Kasumi-1 (cell line): ENCODE measurements around the gene ZNF444.

ENCODE experiments used
- DNase-seq, 2 experiments: peaks; one replicate each; lab custom pipeline; 2025; lab: John Stamatoyannopoulos, UW

Gene ZNF444

DNA sequence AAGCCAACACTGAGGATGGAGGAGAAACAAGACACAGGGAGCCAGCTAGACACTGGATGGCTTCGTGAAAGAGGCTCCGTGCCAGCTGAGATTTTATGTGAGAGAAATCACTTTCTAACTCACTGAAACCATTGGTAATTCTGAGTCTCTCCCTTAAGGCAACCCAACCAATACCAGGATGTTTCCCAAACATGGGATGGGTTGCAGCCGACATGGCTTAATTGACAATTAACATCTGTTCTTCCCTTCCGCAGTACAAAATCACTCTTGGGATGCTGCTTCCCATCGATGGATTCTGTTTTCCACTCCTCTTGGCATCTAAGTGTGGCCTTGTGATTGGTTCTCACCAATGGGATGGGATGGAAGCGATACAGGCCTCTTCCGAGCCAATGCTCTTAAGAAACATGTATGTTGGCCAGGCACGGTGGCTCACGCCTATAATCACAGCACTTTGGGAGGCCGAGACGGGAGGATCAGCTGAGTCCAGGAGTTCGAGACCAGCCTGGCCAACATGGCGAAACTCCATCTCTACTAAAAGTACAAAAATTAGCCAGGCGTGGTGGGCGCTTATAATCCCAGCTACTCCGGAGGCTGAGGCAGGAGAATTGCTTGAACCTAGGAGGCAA, 17.7 kb upstream of the ZNF444 start:
- no peak for DNase-seq

- no peak for DNase-seq
These were observed 16.5 kb upstream of the ZNF444 start for GRCh38 chr19:56124578-56124977.

GRCh38 chr19:56125806-56126590, 15.1 kb upstream of the ZNF444 start:
- no peak for DNase-seq

DNA sequence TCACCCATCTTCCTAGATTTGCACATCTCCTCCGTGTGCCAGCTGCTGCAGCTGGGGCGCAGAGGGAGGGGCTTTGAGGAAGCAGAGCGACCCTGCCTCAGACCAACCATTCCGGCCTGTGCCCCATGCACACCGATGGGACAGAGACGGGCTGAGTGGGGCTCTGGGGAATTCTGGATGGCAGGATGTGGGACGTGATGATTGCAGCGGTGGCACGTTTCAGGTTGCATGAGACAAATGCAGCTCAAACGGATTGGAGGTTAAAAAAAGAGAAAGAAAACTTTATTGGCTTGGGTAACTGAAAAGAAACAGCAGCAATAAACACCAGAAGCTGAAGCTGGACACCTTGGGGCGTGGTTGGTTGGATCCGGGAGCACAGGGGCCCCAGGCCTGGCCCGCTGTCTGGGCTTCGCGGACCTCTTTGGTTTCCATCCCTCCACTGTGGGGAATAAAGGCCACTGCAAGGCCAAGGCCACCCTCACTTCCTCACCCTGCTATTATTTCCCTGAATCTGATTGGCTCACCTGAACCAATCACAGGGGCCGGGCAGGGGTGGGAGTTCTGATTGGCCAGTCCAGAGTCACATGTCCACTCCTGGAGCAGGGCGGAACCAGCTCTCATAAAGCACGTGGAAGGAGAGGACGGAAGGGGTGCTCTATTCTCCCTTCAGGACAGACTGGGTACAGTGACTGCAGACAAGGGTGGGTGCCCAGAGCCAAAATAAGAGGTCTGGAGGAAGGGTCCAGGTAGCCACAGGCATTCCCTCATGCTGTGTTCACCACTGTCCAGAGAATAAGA, 13.9 kb upstream of the ZNF444 start:
- DNase-seq = no peak

DNA sequence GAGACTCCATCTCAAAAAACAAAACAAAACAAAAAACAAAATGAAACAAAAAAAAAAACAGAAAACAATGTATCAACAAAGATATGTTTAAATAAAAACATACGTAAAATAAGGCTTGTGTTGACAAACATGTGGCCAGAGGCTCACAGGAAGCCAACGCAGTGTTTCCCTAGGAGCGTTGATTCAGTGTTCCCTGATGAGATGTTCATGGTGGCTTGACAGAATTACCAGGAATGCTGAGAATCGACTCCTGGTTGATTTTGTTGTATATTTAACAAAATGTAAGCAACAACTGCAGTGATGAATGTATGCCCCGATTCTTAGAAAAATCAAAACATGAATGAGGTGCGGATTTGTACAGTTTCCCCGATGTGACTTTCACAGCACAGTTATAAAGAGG, 11.1 kb upstream of the ZNF444 start:
- no peak for DNase-seq

DNA sequence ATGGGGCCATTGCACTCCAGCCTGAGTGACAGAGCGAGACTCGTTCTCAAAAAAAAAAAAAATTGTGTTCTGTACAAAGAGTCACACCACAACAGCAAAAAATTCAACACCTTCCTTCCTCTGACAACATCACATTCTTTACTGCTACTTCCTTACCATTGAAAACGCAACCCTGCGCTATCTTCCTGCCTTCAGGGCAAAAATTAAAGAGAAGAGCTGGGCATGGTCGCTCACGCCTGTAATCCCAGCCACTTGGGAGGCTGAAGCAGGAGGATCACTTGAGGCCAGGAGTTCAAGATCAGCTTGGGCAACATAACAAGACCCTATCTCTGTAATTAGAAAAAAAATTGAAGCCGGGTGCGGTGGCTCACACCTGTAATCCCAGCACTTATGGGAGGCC, 9.4 kb upstream of the ZNF444 start:
- DNase-seq = no peak

DNA sequence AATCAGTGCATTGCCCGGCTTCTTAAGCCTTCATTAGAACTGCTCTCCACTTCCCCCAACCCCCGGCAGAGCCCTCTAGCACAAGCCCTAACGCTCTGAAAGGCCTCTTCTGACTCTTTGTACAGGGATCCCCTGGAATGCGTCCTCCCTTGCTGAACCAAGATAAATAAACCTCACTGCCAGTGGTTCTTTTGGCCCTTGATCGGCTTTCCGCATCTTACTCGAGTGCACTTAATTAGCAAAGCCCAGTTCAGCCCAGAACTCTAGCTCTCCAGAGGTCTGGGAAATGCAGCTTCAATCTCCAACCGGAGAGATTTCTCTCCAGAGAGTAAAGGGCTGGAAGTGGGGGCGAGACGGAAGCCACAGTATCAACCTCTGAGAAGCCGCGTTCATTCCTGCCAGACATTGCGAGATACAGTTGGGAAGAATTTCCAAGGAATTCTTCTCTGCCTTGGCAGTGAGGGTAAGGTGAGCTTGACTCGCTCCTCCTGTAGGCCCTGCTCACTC, 8.7 kb upstream of the ZNF444 start:
- no peak for DNase-seq

DNA sequence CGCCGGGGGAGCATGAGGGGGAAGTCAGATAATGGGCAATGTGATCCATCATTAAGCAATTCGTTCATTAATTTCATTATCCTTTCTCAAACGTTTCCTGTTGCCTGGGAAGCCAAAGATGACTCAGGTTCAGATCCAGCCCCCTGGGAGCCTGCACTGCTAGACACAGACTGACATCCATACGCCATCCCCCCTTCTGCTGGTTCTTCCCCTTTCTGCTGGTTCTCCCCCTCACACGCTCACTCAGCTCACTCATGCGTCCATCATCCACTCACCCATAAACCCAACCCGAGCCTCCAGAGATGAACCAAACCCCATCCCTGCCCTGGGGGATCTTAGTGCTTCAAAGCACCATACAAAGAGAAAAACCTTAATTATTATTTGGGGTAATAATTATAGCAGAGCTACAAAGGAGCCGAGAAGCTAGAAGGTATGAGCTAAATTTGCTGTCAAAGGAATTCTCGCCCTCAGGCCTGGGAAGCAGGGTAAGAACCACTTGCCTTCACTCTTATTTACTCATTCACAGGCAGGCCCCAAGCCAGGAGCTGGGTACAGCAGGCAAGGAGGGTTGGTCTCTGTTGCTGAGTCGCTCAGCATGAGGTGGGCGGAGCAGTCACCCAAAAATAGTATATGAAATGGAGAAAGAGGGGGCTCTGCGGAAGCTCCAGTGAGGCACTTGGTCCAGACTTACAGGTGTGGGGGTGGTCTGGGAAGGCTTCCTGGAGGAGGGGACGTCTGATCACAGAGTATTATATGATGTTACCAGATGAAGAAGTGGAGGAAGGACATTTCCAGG, 7.0 kb upstream of the ZNF444 start:
- peak; percentile 67 for DNase-seq

DNA sequence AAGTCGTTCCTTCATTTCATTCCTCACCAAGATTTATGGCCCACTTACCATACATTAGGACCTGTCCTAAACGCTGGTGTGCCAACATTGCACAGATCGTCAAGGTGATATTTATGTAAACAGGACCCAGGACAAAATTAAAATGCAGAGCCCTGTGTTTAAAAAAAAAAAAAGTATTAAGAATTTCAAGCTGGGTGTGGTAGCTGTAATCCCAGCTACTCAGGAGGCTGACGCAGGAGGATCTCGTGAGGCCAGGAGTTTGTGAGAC, 6.5 kb upstream of the ZNF444 start:
- no peak for DNase-seq

DNA sequence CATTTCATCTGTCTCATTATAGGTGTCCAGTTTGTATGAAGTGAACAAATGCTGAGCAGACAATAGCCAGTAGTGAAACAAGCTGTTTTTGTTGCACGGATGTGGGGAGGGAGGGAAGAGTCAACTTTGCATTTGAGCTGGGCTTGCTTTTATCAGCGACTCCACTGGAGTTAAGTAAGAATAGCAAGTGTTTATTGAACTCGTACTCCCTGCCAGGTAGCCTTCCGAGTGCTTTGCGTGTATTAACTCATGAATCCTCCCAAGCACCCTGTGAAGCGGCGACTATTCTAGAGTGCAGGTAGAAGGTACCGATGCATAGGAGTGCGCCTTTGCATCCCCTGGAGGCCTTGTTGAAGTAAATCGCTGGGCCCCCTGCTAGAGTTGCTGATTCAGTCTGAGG, 4.7 kb upstream of the ZNF444 start:
- no peak for DNase-seq

DNA sequence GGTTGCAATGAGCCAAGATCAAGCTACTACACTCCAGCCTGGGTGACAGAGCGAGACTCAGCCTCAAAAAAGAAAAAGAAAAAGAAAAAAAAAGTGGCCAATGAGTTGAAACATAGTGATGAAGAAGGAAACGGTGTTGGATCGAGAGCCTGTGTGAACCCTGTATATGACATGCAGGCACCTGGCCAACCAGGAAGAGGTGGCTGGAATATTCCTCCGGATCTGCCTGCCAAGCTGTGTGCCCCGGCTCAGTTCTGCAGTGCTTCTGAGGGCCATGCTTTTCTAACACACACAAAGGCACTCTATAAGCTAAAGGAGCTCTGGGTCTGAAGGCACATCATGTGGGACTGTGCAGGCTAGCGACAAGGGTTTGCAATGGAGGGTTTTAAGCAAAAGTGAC, 3.7 kb upstream of the ZNF444 start:
- DNase-seq = no peak

DNA sequence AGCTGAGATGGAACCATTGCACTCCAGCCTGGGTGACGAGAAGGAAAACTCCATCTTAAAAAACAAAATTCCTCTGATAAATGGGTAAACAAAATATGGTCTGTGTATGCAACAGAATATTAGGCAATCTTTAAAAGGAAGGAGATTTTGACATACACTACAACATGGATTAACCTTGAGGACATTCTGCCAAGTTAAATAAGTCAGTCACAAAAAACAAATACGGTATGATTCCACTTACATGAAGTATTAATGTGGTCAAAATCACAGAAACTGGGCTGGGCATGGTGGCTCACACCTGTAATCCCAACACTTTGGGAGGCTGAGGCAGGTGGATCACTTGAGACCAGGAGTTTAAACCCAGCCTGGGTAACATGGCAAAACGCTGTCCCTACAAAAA, 3.0 kb upstream of the ZNF444 start:
- DNase-seq = no peak

DNA sequence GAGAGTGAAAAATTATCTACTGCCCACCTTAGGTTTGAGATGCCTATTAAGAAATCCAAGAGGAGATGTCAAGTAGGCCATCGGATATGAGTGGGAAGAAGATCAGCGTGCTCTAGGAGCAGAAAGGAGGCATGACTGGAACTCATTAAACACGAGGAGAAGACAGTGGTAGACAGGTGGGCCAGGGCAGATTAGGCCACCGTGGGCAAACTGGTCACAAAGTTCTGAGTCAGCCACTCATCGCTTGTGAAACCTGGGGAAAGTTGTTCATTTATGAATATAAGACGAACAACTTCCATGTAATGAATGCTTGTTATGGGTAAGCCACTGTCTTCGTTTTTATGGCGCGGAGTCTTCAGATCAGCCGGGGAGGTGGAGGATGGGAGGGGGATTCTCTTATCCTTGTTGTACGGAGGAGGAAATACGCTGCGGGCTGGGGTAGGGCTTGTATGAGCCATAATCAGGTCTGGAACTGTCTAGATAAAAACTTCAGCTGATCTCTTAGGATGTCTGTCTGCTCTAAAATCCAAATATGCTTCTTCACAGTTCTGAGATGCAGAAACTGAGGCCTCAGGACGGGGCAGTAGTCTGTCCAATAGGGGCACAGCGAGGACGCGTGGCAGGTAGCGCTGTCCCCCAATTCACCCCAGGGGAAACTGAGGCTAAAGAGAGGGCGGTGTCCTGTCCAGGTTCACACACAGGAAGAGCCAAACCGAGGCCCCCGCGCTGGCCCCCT, 1.1 kb upstream of the ZNF444 start:
- no peak for DNase-seq

GRCh38 chr19:56141417-56141993, 418 bp downstream of the ZNF444 start:
- no peak for DNase-seq

GRCh38 chr19:56142087-56142787, 1.1 kb downstream of the ZNF444 start:
- no peak for DNase-seq

DNA sequence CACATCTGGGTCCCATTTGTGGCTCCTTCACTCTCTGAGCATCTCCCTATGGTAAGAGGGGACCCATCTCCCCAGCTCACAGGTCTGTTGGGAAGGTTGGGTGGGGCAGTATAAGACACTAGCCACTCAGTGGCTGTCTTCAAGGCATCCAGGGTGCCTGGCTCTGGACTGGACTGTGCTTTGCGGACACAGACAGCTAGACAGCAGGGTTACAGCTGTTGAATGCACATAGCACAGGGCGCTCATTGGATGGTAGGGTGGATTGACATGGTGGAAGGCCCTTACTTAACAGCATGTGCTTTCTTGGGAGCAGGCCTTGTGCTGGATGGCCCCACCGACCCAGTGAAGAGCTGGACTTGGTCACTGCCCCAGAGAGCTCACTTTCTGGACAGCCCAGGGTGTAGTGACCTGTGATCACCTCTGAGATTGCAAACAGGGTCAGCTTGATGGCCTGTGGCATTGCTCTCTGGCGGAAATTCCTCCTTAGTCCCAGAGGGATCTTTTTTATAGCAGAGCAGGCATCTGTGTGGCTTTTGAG, 1.9 kb downstream of the ZNF444 start:
- DNase-seq = no peak

GRCh38 chr19:56144376-56144775, 3.3 kb downstream of the ZNF444 start:
- DNase-seq = no peak

DNA sequence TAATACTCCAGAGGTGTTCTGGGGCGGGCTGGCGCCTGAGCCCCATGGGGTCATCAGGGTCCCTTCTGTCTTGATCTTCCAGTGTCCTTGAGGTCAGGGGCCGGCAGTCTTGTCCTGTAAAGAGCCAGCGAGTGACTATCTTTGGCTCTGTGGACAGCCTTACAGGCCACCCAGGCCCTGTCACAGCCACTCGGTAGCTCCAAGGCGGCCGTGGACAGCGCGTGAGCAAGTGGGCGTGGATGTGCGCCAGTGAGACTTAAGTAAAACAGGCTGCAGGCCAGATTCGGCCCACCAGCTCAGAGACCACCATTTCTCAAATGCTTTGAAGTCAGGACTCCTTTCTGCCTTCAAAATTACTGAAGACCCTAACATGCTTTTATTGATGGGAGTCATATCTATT, 3.7 kb downstream of the ZNF444 start:
- DNase-seq = no peak

GRCh38 chr19:56145698-56146097, 4.6 kb downstream of the ZNF444 start:
- DNase-seq = no peak

DNA sequence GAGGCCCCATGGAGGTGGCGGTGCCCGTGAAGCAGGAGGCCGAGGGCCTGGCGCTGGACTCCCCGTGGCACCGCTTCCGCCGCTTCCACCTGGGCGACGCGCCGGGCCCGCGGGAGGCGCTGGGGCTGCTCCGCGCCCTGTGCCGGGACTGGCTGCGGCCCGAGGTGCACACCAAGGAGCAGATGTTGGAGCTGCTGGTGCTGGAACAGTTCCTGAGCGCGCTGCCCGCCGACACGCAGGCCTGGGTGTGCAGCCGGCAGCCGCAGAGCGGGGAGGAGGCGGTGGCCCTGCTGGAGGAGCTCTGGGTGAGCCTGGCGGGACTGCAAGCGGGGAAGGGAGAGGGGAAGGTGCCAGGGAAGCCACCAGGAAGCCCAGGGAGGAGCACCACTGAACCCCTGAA, 5.8 kb downstream of the ZNF444 start:
- DNase-seq = no peak
